A549 (cell line): Measurements from ENCODE around the gene NFKB2. TPM values are rescaled to one million over a fixed set of nuclear protein-coding genes. Genes with fewer than 3 reads are reported as not detected.

Experiments used
- ATAC-seq, 2 experiments: fragments of 200-7000 bp in 1 of 2; fragments of >200 bp in 1 of 2; cut with Nextera tagmentation in 1 of 2; cut with Tn5 transposase in 1 of 2; 3 replicates each; pipeline versions ENCODE4 v1.8.0 to v1.9.1; 2018 to 2020; ENCODE audit warnings: mild to moderate bottlenecking in 1 of 2, moderate library complexity in 1 of 2
- CTCF ChIA-PET: fragments of 300-600 bp; sonication (Branson Sonifier 250); formaldehyde crosslinking; extraction: SDS; loops from one replicate; lab custom pipeline; 2021; ENCODE audit warnings: antibody characterized with exemption, inconsistent platforms; lab: Yijun Ruan, JAX
- POLR2A ChIA-PET: fragments of 350-600 bp; formaldehyde crosslinking; extraction: SDS; loops from one replicate; lab custom pipeline; 2021; ENCODE audit warnings: antibody characterized with exemption, inconsistent platforms; lab: Yijun Ruan, JAX
- DNase-seq, 2 experiments: peaks; one replicate each; pipeline versions ENCODE4 v3.0.0 to v3.0.0-alpha.2; 2011 to 2016; ENCODE audit warnings: low read depth in 1 of 2, low spot score in 1 of 2
- FAIRE-seq: peaks from 2 replicates; lab custom pipeline; 2011; peaks lifted over from hg19 to GRCh38; lab: Jason Lieb, UNC
- H3K27ac ChIP-seq, 2 experiments: fragments of >200 bp; sonication (Bioruptor Twin); formaldehyde crosslinking; 3 replicates each; pipeline ENCODE4 v1.5.1; 2016 to 2017
- H3K4me1 ChIP-seq: fragments of >200 bp; sonication (Bioruptor Twin); formaldehyde crosslinking; 3 replicates; pipeline ENCODE4 v1.6.1; 2016
- H3K4me2 ChIP-seq: fragments of >200 bp; sonication (Bioruptor Twin); formaldehyde crosslinking; 3 replicates; pipeline ENCODE4 v1.6.1; 2016
- H3K4me3 ChIP-seq: fragments of >200 bp; sonication (Bioruptor Twin); formaldehyde crosslinking; 3 replicates; pipeline ENCODE4 v1.5.1; 2016
- H3K9me3 ChIP-seq: fragments of >200 bp; sonication (Bioruptor Twin); formaldehyde crosslinking; 3 replicates; pipeline ENCODE4 v1.6.1; 2016
- BHLHE40 ChIP-seq: IDR thresholded peaks from 2 replicates; pipeline ENCODE4 v1.6.1; 2012; ENCODE audit warnings: low read depth, low read length, inconsistent platforms
- CBX8 ChIP-seq: fragments of 200-600 bp; sonication (generic); IDR thresholded peaks from 2 replicates; pipeline ENCODE4 v1.6.1; 2016
- CEBPB ChIP-seq, 2 experiments: fragments of >200 bp in 1 of 2; sonication (Bioruptor Twin) in 1 of 2; formaldehyde crosslinking in 1 of 2; IDR thresholded peaks; 2 replicates each; pipeline ENCODE4 v1.6.1; 2012 to 2016
- CHD2 ChIP-seq: fragments of 150-350 bp; IDR thresholded peaks from 2 replicates; pipeline ENCODE4 v1.6.1; 2014; ENCODE audit warnings: low read length; ENCODE audit not compliant: partially characterized antibody
- CHD4 ChIP-seq: fragments of 200-600 bp; sonication (generic); IDR thresholded peaks from 2 replicates; pipeline ENCODE4 v1.6.1; 2016; ENCODE audit warnings: antibody characterized with exemption, mild to moderate bottlenecking, borderline replicate concordance
- FOSL2 ChIP-seq, 2 experiments: fragments of 450-650 bp in 1 of 2; fragments of >200 bp in 1 of 2; sonication (Bioruptor Twin) in 1 of 2; formaldehyde crosslinking; IDR thresholded peaks; 2 replicates each; pipeline versions ENCODE4 v1.5.0 to v1.6.1; 2016 to 2020; ENCODE audit warnings: mild to moderate bottlenecking in 1 of 2, moderate library complexity in 1 of 2
- GATA3 ChIP-seq: IDR thresholded peaks from 2 replicates; pipeline ENCODE4 v1.6.1; 2012; ENCODE audit warnings: borderline replicate concordance
- HOXB13 ChIP-seq: fragments of 250-450 bp; sonication (Bioruptor Pico); IDR thresholded peaks from 2 replicates; pipeline ENCODE4 v1.5.0; 2020; ENCODE audit warnings: low read depth, mild to moderate bottlenecking, moderate library complexity
- KDM5A ChIP-seq: fragments of 200-600 bp; sonication (generic); IDR thresholded peaks from 2 replicates; pipeline ENCODE4 v1.6.1; 2016; ENCODE audit warnings: antibody characterized with exemption, mild to moderate bottlenecking
- NR3C1 ChIP-seq: fragments of >200 bp; sonication (Bioruptor Twin); formaldehyde crosslinking; IDR thresholded peaks from 3 replicates; pipeline ENCODE4 v1.6.1; 2017
- POLR2A ChIP-seq: IDR thresholded peaks from 2 replicates; pipeline ENCODE4 v1.6.1; 2012; ENCODE audit warnings: mild to moderate bottlenecking, low read length
- POLR2AphosphoS2 ChIP-seq: conservative IDR thresholded peaks from 2 replicates; pipeline ENCODE4 v1.6.1; 2012; ENCODE audit warnings: low read length, improper control_type of control experiment, inconsistent platforms
- RAD21 ChIP-seq, 2 experiments: fragments of >200 bp in 1 of 2; sonication (Bioruptor Twin) in 1 of 2; formaldehyde crosslinking in 1 of 2; IDR thresholded peaks in 1 of 2; conservative IDR thresholded peaks in 1 of 2; 2 replicates in 1 of 2; 3 replicates in 1 of 2; pipeline ENCODE4 v1.6.1; 2012 to 2018; ENCODE audit warnings: inconsistent platforms in 1 of 2
- RNF2 ChIP-seq: fragments of 200-600 bp; sonication (generic); IDR thresholded peaks from 2 replicates; pipeline ENCODE4 v1.6.1; 2016; ENCODE audit warnings: low read depth, mild to moderate bottlenecking, antibody characterized with exemption, moderate library complexity, borderline replicate concordance
- SMC3 ChIP-seq: fragments of >200 bp; sonication (Bioruptor Twin); formaldehyde crosslinking; IDR thresholded peaks from 3 replicates; pipeline ENCODE4 v1.6.1; 2018; ENCODE audit warnings: inconsistent platforms
- SREBF2 ChIP-seq: fragments of 450-650 bp; IDR thresholded peaks from 2 replicates; pipeline ENCODE4 v1.6.1; 2014; ENCODE audit warnings: mild to moderate bottlenecking, moderate library complexity
- TP53 ChIP-seq: fragments of 250-450 bp; sonication (Bioruptor Pico); IDR thresholded peaks from 2 replicates; pipeline ENCODE4 v1.5.0; 2021; ENCODE audit warnings: mild to moderate bottlenecking, moderate library complexity
- ZNF302 ChIP-seq: fragments of 250-450 bp; sonication (Bioruptor Pico); IDR thresholded peaks from 2 replicates; pipeline ENCODE4 v1.9.0; 2021; ENCODE audit warnings: inconsistent platforms, mild to moderate bottlenecking, moderate library complexity
- ZSCAN20 ChIP-seq: fragments of 250-450 bp; sonication (Bioruptor Pico); IDR thresholded peaks from 2 replicates; pipeline ENCODE4 v1.8.0; 2022; ENCODE audit warnings: mild to moderate bottlenecking, moderate library complexity
- WGBS: methylation state at CpG from one replicate; pipeline ENCODE4 v1.1.6; 2017; ENCODE audit errors: missing lambda C conversion rate; 5-methylcytosine and 5-hydroxymethylcytosine counted together
- polyA plus RNA-seq, 4 experiments: library from polyadenylated mRNA; depleted of rRNA in 3 of 4; stranded (reverse); fragments of >200 nt; fragmentation: RNase III in 1 of 4; extraction: RNeasy Plus Mini Kit Qiagen cat#74134 plus additional on column Dnase treatment in 1 of 4; gene quantifications; 2 replicates in 3 of 4; 3 replicates in 1 of 4; pipeline ENCODE4 v1.2.3, GENCODE V29; 2011 to 2017
- TF ChIP-seq, protein P1 (sequence below): fragments of 150-350 bp; IDR thresholded peaks from 2 replicates; pipeline ENCODE4 v1.6.1; 2014; ENCODE audit warnings: low read depth, mild to moderate bottlenecking, low read length
- TF ChIP-seq, protein P2 (sequence below): fragments of >200 bp; sonication (Bioruptor Twin); formaldehyde crosslinking; IDR thresholded peaks from 3 replicates; pipeline ENCODE4 v1.6.1; 2016
- TF ChIP-seq, protein P3 (sequence below): IDR thresholded peaks from 2 replicates; pipeline ENCODE4 v1.6.1; 2012
- TF ChIP-seq, protein P4 (sequence below): IDR thresholded peaks from 2 replicates; pipeline ENCODE4 v1.6.1; 2012
- TF ChIP-seq, protein P5 (sequence below): fragments of 450-650 bp; IDR thresholded peaks from 2 replicates; pipeline ENCODE4 v1.6.1; 2014; ENCODE audit warnings: antibody characterized with exemption
- TF ChIP-seq, protein P6 (sequence below): fragments of >200 bp; sonication (Bioruptor Twin); formaldehyde crosslinking; IDR thresholded peaks from 3 replicates; pipeline ENCODE4 v1.5.1; 2016

NFKB2 gene
- polyA plus RNA-seq, 2 of the 4 experiments (the other 2 are of a cell fraction), result 27.6 to 35.7 TPM

DNA sequence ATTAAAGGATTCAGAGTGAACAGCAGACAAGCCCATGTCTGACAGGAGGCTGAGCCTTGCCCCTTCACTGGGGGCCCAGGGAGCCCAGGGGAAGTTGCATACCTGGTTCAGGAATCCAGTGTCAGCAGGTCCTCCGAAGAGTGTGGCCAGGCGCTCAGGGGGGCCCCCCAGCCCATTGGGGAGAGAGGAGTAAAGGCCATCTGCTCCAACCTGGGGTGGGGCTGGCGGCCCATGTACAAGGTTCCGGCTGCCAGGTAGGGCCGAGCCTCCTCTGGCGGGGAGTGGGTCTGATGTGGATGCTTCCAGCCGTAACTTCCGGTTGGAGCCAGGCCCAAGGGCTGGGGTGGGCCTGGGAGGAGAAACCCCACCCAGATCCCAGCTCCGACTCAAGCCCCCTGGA lies 20.8 kb downstream of the NFKB2 start:
- no peak overlapping the region for H3K4me3 ChIP-seq
- H3K4me2 ChIP-seq, result no peak overlapping the region
- peaks cover 16% of the 10 kb centered on the region; the same call in 2 of the 3 replicates for H3K4me1 ChIP-seq
- H3K27ac ChIP-seq, result no peak overlapping the region
- no peak for FAIRE-seq
- WGBS, result 60% methylated on average over 8 of the region's 9 CpGs
- no peak for TF ChIP-seq SMC3
- no peak for TF ChIP-seq GATA3
- no peak for TF ChIP-seq KDM5A
- no peak for TF ChIP-seq CBX8
- TF ChIP-seq BHLHE40, result no peak
- TF ChIP-seq CEBPB (IDR thresholded peaks at IDR 0.05), result no peak
- TF ChIP-seq CHD2, result no peak
- TF ChIP-seq, protein P1, sequence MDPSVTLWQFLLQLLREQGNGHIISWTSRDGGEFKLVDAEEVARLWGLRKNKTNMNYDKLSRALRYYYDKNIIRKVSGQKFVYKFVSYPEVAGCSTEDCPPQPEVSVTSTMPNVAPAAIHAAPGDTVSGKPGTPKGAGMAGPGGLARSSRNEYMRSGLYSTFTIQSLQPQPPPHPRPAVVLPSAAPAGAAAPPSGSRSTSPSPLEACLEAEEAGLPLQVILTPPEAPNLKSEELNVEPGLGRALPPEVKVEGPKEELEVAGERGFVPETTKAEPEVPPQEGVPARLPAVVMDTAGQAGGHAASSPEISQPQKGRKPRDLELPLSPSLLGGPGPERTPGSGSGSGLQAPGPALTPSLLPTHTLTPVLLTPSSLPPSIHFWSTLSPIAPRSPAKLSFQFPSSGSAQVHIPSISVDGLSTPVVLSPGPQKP, result no peak
- no peak for DNase-seq
- CTCF ChIA-PET, result interaction anchor here (0.9 to 7.7 kb wide), 3 partner anchors 12 to 23 kb away, joined by 4 to 90 read pairs (median 72); no protein-coding TSS in a partner anchor
- POLR2A ChIA-PET, result interaction anchor here (0.7 kb wide), 1 partner anchor 16 kb away, joined by 3 read pairs; the partner anchor contains the start of gene CUEDC2
- no peak for ATAC-seq
- H3K9me3 ChIP-seq, result no peaks in the 10 kb centered on the region

DNA sequence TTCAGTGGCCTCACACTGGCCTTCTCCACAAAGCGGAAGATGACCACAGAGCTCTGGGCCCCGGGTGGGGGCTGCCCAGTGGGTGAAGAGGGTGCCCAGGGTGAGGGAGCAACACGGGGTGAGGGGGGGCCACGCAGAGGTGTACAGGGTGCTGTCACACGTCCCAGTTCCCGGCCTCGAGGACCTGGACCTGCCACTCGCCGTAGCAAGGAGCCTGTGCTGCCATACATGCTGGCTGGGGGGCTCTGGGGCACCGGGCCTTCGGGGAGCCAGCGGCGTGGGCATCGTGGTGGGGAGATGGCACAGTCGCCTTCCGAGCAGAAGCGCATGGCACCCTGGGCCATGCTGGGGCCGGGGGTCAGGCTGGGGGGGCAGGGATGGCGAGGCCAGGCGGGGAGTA lies 21.2 kb downstream of the NFKB2 start:
- no peak overlapping the region for H3K27ac ChIP-seq
- no peak overlapping the region for H3K4me2 ChIP-seq
- ATAC-seq (no peak), DNase-seq (no peak), FAIRE-seq (no peak)
- TF ChIP-seq, protein P2, sequence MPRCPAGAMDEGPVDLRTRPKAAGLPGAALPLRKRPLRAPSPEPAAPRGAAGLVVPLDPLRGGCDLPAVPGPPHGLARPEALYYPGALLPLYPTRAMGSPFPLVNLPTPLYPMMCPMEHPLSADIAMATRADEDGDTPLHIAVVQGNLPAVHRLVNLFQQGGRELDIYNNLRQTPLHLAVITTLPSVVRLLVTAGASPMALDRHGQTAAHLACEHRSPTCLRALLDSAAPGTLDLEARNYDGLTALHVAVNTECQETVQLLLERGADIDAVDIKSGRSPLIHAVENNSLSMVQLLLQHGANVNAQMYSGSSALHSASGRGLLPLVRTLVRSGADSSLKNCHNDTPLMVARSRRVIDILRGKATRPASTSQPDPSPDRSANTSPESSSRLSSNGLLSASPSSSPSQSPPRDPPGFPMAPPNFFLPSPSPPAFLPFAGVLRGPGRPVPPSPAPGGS, result no peak
- TF ChIP-seq SREBF2, result no peak
- no peak for TF ChIP-seq RNF2
- no peak for TF ChIP-seq HOXB13
- no peak for TF ChIP-seq CHD4
- TF ChIP-seq, protein P3, sequence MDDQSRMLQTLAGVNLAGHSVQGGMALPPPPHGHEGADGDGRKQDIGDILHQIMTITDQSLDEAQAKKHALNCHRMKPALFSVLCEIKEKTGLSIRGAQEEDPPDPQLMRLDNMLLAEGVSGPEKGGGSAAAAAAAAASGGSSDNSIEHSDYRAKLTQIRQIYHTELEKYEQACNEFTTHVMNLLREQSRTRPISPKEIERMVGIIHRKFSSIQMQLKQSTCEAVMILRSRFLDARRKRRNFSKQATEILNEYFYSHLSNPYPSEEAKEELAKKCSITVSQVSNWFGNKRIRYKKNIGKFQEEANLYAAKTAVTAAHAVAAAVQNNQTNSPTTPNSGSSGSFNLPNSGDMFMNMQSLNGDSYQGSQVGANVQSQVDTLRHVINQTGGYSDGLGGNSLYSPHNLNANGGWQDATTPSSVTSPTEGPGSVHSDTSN, result no peak
- TF ChIP-seq, protein P4, sequence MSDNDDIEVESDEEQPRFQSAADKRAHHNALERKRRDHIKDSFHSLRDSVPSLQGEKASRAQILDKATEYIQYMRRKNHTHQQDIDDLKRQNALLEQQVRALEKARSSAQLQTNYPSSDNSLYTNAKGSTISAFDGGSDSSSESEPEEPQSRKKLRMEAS, result no peak
- no peak for TF ChIP-seq ZNF302
- TF ChIP-seq CHD2, result no peak
- TF ChIP-seq NR3C1, result no peak
- TF ChIP-seq POLR2AphosphoS2, result no peak
- TF ChIP-seq FOSL2 (IDR thresholded peaks at IDR 0.05), result no peak
- TF ChIP-seq FOSL2 (CRISPR knock-in tag; IDR thresholded peaks at IDR 0.05), result no peak
- TF ChIP-seq, protein P1, result no peak
- TF ChIP-seq TP53 (CRISPR knock-in tag), result no peak
- TF ChIP-seq BHLHE40, result no peak
- TF ChIP-seq, protein P5, sequence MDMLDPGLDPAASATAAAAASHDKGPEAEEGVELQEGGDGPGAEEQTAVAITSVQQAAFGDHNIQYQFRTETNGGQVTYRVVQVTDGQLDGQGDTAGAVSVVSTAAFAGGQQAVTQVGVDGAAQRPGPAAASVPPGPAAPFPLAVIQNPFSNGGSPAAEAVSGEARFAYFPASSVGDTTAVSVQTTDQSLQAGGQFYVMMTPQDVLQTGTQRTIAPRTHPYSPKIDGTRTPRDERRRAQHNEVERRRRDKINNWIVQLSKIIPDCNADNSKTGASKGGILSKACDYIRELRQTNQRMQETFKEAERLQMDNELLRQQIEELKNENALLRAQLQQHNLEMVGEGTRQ, result no peak
- no peak for TF ChIP-seq POLR2A
- TF ChIP-seq, protein P6, sequence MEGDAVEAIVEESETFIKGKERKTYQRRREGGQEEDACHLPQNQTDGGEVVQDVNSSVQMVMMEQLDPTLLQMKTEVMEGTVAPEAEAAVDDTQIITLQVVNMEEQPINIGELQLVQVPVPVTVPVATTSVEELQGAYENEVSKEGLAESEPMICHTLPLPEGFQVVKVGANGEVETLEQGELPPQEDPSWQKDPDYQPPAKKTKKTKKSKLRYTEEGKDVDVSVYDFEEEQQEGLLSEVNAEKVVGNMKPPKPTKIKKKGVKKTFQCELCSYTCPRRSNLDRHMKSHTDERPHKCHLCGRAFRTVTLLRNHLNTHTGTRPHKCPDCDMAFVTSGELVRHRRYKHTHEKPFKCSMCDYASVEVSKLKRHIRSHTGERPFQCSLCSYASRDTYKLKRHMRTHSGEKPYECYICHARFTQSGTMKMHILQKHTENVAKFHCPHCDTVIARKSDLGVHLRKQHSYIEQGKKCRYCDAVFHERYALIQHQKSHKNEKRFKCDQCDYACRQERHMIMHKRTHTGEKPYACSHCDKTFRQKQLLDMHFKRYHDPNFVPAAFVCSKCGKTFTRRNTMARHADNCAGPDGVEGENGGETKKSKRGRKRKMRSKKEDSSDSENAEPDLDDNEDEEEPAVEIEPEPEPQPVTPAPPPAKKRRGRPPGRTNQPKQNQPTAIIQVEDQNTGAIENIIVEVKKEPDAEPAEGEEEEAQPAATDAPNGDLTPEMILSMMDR, result no peak
- TF ChIP-seq ZSCAN20 (CRISPR knock-in tag), result no peak
- no peak for TF ChIP-seq RAD21 (conservative IDR thresholded peaks at IDR 0.05 in 1 of 2, IDR thresholded peaks at IDR 0.05 in 1 of 2)
- CTCF ChIA-PET, result interaction anchor here (0.9 to 7.7 kb wide), 3 partner anchors 13 to 23 kb away, joined by 4 to 72 read pairs (median 9); no protein-coding TSS in a partner anchor
- 30% methylated on average over 2 of the region's 20 CpGs for WGBS
- H3K4me3 ChIP-seq, result no peak overlapping the region
- POLR2A ChIA-PET, result interaction anchor here (0.7 kb wide), 1 partner anchor 16 kb away, joined by 3 read pairs; the partner anchor contains the start of gene CUEDC2
- peaks cover 16% of the 10 kb centered on the region; the same call in 2 of the 3 replicates for H3K4me1 ChIP-seq
- no peaks in the 10 kb centered on the region for H3K9me3 ChIP-seq
